Measurements from ENCODE around the gene APRT.
"Not testable (repeated sequence)": the region's sequence is repeated elsewhere in the genome, so short reads cannot be mapped to it uniquely, and the experiment has no call there.

Gene APRT

DNA sequence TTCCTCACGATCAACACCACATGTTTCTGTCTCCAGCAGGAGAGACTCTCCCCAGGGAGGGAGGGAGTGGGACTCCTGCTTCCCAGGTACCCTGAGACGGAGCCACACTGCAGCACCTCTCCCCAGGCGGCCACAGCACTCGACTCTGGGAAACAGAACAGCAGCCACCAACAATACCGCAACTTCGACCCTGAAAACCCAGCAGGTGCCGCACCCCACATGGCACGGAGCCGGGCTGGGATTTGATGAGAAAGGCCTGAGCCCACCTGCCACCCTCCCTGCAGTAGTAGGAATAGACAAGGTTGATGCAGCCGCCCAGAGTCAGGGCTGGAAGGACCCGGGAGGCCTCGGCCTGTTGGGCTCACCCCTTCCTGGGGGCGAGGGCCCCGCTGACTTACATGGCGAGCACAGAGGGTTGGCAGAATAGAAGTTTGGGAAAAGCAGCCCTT lies 30.6 kb upstream of the APRT start:
- no peak for DNase-seq (ENCODE audit: low spot score)

DNA sequence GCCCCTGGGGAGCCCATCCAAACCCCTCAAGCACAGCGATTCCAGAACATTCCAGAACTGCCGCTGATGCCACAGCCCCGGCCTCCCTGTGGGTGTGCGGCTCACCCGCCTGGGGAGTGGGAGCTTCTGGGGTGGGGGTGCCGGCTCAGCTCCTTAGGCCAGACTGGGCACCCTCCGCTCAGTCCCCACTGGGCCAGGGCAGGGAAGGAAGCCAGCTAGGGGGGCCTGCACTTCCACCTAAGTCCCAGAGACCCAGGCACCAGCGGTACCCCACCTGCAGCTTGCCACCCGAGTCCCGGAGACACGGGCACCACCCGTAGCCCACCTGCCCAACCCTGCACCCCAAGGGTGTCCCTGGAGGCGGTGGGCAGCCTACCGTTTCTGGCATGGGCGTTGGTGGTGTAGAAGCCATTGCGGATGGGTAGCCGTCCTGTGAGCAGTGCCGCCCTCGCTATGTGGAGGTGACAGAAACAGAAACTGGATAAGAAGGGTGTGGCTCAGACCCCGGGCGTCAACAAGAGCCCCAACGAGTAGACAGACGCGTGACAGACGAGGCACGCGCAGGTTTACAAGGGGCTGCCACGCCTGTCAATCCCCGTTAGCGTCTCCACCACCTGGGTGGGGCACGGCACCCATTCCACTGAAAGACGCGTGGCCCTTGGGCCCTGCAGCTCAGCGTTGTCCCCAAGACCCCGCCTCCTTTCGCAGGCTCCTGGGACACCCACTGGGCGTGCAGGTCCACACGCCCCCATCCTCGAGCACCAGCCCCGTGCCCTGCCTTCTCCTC lies 30.0 kb upstream of the APRT start:
- no peak for DNase-seq (ENCODE audit: low spot score)

DNA sequence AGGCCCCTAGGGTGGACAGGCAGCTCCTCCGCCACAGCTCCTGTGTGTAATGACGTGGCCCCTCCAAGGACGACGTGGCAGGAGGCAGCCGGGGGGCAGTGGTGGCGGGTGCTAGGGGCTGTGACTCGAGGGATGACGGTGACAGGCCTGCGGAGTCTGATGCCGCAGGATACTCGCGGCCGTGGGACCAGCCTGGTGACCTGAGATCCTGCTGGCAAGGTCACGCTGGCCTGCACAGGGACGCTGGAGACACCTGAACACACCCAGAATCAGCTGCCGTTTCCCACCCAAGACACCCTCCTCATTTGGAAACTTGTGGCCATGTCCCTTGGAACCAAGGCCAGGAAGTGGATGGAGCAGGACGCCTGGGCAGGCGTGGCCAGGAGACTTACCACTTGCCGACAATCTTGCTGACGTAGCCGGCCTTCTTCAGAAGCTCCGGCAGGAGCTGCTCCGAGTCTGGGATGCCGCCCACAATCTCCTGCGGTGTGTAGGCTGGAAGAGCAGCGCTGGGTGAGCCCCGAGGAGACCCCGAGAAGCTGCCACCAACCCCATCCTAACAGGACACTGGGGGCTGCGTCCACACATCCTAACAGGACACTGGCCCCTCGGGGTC lies 29.0 kb upstream of the APRT start:
- no peak for DNase-seq (ENCODE audit: low spot score)

DNA sequence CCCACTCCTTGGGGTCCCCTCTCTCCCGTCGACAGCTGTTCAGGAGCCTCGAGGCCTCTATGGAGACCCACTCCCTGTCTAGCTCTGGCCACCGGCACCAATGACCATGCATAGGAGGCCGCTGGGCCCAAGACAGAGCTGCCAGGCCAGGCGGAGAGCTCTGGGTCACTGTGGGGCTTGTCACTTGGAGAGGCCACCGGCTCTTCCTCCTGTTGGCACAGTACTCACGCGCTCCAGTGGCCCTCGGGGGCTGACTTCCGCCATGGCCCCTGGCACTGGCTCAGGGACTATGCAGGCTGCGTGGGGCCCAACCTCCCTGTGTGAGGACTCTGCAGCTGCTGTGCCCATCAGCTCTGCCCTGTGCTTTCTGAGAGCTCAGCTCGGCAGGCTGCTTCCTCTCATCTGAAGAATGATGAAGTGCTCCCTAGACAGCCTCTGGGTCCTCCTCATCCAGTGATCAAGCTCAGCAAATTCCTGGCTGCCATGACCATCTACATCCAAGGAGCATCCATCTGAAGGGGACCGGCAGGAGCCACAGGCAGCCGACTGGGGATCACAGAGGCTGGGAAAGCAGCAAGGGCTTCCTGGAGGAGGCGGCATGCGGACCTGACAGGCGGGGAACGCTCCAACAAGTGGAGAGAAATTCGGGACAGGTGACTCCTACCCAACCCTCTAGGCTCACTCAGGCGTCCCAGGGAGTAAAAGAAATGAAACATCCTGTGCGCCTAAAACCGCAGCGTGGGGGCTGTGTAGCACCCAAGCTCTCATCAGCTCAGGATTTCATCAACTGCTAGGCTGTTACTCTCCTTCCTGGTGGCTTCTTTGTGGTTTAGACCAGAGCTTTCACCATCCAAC lies 28.2 kb upstream of the APRT start:
- no peak for DNase-seq (ENCODE audit: low spot score)

DNA sequence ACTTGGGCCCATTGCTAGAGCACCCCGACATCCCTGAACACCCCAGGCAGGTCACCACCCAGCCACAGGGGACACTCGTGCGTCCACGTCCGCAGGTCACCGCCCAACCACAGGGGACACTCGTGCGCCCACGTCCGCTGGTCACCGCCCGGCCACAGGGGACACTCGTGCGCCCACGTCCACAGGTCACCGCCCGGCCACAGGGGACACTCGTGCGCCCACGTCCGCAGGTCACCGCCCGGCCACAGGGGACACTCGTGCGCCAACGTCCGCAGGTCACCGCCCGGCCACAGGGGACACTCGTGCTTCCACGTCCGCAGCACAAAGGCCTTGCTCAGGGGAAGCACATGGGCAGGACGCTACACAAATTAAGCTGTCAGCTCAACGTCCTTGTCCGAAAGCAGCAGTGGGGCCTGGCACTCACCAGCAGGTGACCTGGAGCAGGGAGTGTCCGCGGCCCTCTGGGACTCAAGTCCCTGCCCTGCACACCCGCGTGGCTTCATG lies 27.4 kb upstream of the APRT start:
- DNase-seq (ENCODE audit: low spot score): no peak

DNA sequence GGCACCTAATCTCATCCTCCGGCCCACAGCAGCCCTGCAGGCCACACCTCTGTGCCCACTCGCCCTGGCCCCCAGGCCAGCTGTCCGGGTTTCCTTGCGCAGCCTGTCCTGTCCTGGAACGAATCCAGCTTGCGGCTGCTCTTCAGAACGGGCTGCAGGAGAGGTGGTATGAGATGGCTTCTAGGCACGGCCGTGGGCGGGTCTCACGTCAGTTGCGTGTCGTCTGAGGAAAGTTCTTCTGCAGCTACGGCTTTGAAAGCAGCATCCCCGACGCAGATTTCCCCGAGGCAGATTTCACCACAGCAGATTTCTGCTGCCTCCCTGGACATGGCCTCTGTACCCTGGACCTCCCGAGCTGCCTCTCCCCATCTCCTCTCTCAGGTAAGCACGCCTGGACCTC lies 26.8 kb upstream of the APRT start:
- no peak for DNase-seq (ENCODE audit: low spot score)

DNA sequence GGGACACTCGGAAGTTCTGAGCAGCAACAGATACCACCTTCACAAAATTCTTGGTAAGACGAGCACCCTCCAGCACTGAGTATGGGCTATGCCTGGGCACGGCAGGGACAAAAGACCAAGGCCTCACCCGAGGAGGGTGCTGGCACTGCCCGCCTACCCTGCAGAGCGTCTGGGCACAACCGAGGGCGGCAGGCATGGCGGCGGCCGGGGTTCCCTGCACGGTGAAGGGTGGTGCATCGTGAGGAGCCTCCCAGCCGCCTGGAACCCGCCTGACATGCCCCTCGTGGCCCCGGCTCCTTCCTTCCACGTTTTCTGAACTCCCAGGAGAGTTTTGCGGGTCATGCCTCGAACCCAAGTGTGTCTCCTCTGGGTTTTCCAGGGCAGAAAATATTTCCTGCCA lies 26.1 kb upstream of the APRT start:
- DNase-seq (ENCODE audit: low spot score): no peak

DNA sequence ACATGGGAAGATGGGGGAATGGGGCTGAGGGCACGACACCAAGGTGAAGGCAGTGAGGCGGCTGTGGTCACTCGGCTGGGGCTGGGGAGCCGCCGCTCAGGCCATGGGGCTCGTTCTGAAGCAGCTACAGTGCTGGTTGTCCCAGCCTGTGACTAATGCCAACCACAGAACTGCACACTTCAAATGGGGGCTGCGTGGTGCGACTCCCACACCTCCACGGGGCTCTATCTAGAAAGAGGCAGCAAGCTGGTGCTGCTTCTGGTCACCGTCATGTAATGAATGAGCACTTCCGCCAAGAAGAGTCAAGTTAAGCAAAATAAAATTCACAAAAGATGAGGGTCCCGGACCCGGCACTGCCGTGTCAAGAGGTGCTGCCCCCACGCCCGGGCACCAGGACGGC lies 25.1 kb upstream of the APRT start:
- no peak for DNase-seq (ENCODE audit: low spot score)

DNA sequence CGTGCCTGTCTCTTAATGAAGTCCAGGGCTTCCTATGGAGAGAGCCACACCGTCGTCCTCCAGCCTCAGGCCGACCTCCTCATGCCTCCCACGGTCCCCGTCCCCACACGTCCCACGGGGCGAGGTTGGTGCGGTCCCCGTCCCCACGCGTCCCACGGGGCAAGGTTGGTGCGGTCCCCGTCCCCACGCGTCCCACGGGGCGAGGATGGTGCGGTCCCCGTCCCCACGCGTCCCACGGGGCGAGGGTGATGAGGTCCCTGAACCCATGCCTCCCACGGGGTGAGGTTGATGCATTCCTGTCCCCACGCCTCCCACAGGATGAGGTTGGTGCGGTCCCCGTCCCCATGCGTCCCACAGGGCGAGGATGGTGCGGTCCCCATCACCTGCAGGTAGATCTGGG lies 24.1 kb upstream of the APRT start:
- DNase-seq (ENCODE audit: low spot score): no peak

DNA sequence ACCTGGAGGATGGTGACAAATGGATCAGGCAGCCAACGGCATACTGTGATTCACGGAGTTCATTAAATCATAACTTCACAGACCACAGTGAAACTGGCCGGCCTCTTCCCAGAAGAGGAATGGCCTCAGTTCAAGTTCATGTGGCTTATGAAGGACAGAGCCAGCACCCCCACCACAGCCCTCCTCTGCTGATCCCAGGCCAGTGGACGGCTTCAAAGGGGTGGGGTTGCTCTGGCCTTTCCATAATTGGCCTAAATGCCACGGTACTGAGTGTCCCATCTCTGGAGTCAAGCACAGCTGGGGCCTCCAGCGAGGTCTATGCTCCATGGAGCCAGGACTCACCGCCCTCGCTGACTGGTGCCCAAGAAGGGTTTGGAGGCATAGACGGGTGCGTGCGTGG lies 23.7 kb upstream of the APRT start:
- DNase-seq (ENCODE audit: low spot score): no peak

DNA sequence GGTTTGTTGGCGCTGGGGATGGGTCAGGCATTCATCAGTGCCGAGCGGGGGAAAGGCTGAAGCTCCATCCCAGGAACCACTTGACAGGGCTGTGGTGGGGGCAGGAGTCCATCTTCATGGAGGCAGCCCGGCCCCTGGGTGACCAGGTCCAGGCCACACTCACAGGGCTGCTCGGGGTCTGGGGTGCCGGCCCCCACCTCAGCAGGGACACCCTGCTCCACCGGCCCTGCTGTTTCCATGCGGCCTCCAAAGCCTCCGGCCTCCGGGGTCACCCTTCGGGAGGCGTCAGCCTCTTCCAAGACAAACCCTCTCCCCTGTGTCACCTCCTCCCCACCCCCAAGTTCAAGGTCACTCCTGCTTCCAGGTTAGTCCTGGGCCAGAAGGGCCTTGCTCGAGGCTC lies 22.9 kb upstream of the APRT start:
- no peak for DNase-seq (ENCODE audit: low spot score)

DNA sequence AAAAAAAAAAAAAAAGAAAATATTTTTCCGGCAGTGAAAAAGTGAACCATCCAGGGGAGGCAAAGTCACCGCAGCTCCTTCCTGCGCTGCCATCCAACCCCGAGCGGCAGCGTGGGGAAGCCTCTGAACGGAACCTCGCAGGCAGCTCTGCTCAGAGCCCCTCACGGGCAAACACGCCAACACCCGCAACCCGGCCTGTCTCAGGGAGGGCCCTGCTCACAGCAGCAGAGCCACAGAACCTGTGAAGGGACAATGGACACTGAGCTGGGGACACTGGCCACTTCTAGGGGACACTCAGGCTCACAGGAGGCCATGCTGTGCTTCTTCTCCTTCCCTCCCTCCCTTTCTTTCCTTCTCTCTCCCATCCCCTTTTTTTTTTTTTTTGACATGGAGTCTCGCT lies 21.4 kb upstream of the APRT start:
- DNase-seq (ENCODE audit: low spot score): no peak

DNA sequence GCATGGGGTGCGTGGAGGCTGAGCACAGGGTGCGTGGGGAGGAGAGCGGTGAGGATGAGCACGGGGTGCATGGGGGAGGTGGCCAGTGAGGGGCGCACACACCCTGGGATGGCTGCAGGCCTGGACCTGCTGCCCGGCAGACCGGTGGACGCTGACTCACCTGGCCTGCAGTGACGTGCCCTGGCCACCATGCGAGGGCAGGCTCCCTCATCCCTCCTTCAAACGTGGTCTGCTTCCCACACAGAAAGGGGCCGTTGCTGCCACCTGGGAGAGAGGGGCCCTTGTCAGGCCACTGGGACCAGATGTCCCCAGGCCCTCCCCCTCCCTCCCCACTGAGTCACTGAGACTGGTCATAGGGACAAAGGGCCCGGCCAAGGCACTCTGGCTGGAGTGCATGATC lies 20.1 kb upstream of the APRT start:
- no peak for DNase-seq (ENCODE audit: low spot score)

DNA sequence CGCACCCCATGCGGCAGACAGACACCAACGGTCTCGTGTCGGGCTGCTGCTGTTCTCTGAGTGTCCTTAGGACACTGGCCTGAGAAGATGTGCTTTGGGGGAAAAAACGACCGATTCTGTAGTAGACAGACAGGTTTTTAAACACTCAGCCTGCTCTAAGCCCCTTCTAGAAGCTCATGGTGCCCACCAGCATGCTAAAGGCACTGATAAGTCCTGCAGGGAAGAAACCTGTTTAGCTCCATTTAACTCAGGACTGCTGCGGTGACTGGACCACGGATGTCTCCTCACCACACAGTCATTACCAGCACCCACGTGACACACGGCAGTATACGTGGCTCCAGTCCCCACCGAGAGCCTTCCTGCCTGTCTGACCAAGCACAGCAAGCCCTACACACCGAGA lies 19.1 kb upstream of the APRT start:
- DNase-seq (ENCODE audit: low spot score): no peak

DNA sequence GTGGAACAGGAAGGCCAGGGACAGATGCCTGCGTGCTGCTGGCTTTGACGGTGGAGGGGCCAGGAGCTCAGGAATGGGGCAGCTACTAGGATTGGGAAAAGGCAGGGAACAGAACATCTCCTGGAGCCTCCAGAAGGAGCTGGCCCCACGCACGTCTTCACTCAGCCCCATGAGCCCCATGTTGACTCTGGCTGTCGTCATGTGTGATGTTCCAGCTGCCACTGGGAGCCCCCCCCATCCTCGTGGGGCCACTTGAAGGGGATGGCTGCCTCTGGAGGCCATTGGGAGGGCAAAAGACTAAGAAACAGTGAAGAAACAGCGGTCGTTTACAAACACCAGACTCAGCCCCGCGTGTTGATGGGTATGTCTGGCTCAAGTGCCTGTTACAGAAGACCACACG lies 18.5 kb upstream of the APRT start:
- no peak for DNase-seq (ENCODE audit: low spot score)

DNA sequence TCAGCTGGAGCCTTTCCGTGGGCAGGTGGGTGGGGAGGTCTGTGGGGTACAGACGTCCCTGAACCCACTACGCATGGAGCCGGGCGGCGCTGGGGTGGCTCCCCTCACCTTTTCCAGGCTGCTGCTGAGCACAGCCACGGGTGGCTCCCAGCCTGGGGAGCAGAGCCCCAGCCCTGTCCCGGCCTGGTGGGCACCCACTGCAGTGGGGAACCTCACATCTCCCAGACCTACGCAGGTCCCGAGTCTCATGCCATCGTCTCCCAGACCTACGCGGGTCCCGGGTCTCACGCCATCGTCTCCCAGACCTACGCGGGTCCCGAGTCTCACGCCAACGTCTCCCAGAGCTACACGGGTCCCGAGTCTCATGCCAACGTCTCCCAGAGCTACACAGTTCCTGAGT lies 17.0 kb upstream of the APRT start:
- no peak for DNase-seq (ENCODE audit: low spot score)

DNA sequence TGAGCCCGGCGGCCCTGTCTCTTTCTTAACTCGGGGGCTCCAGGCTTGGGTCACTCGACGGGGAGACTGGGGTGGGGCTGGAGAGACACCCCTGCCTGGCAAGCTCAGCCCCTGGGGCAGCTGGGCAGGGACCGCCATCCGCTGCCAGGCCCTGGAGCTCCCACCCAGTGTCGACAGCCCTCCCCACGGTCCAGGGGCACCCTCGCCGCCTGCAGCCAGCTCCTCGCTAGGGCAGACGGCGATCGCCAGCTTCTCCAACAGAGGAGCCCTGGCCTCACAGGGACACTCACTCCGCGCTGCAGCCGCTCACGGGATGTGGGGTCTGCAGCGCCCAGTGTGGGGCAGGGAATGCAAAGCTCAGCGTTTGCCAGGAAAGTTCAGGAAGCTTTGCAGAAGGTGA lies 16.0 kb upstream of the APRT start:
- DNase-seq (ENCODE audit: low spot score): no peak

DNA sequence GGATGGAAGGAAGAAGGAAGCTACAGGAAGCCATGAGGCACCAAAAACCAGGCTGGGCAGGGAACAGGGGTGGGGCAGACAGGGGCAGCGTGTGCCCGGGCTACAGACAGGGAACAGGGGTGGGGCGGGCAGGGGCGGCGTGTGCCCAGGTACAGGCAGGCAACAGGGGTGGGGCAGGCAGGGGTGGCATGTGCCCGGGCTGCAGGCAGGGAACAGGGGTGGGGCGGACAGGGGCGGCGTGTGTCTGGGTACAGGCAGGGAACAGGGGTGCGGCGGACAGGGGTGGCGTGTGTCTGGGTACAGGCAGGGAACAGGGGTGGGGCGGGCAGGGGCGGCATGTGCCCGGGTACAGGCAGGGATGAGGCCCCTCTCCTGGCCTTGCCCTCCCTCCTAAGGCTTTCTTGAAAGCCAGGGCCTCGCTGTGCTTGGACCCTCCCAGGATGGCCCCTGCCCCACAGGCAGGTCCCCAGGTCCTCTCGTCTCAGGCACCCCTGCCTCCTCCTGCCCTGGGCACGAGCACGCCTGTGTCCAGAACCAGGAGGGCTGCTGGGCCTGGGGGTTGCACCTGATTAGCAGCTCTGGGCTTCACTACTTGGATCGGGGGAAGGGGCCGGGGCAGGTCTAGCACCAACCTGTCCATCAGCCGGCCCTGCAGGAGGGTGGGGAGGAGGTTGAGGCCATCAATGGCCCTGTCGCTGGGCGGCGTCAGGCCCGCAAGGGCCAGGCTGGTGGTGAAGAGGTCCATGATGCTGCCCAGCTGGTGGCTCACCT lies 14.5 kb upstream of the APRT start:
- no peak for DNase-seq (ENCODE audit: low spot score)

DNA sequence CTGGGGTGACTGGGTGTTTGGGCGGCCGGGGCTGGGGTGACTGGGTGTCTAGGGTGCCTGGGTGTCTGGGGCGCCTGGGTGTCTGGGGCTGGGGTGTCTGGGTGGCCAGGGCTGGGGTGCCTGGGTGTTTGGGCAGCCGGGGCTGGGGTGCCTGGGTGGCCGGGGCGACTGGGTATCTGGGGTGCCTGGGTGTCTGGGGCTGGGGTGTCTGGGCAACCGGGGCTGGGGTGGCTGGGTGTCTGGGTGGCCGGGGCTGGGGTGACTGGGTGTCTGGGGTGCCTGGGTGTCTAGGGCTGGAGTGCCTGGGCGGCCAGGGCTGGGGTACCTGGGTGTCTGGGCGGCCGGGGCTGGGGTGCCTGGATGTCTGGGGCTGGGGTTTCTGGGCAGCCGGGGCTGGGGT lies 13.4 kb upstream of the APRT start:
- no peak for DNase-seq (ENCODE audit: low spot score)

DNA sequence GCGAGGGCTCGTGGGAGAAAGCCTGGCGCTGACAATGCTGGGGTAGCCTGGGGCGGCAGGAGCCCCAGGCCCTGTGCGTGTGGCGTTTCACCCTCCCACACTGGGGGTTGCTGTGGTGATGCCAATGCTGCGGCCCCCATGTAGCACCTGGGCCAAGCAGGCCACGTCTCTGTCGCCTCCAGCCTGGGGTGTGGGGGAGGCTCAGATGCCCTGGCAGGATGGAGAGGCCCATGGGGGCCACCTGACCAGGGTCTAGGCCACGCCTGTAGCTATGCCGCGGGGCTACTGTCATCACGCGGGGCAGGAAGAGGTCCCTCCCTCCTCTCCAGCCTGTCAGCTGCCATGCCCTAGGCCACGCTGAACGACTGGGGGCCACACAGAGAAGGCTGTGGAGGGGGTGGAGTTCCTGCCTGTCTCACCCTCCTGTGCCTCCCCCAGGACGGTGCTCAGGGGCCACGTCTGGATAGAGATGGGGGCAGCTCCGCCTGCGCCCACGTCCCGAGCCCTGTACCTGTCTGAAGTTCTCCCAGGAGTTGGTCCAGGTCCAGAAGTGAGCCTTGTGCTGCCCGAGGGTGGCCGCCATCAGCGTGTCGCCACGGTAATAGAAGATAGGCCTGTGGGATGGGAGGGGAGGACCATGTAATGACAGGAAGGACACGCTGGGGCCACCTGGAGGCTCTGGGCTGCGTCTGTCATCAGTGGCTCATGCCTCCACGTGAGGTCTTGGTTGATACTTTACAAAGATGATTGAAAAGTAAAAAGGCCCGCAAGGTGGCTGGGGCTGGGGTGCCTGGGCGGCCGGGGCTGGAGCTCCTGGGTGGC lies 12.7 kb upstream of the APRT start:
- DNase-seq (ENCODE audit: low spot score): no peak

DNA sequence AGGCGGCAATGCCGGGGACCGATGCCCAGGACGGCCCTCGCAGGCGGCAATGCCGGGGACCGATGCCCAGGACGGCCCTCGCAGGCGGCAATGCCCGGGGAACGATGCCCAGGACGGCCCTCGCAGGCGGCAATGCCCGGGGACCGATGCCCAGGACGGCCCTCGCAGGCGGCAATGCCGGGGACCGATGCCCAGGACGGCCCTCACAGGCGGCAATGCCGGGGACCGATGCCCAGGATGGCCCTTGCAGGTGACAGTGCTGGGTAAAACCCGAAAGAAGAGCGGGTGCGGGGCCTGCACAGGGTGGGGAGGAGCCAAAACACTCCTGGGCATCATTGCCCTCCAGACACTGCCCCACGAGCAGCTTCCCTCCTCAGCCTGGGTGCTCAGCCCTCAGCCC lies 11.9 kb upstream of the APRT start:
- not testable (repeated sequence) for DNase-seq (ENCODE audit: low spot score)

Data from SW480 (cell line).